HG02840 (cell line): ENCODE data around the gene POLR3G.

Experiments
- ATAC-seq: cut with Tn5 transposase; IDR thresholded peaks from one replicate; pipeline ENCODE4 v1.9.1; 2021; ENCODE audit warnings: mild to moderate bottlenecking, moderate library complexity, moderate number of reproducible peaks; ENCODE audit not compliant: unreplicated experiment, low FRiP score

The POLR3G gene

GRCh38 chr5:90495146-90495545 lies 20.5 kb downstream of the POLR3G start:
- no peak for ATAC-seq

DNA sequence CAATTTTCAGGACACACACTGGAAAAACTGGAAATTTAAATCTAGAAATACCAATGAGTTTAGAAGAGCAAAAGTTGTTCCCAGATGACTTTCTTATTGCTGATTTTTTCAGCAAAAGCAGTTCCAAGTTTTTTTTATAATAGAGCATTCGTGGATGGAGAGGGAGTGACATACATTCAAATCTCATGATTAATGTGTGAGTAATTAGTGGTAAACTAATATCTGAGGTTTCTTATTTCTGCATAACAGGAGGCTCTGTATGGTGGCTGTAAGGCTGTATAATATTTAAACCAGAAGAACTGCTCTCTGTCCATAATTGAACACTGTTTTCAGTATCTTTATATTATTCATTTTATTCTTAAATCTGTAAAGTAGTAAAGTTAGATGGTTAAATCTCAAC lies 28.9 kb downstream of the POLR3G start:
- ATAC-seq: no peak

GRCh38 chr5:90504743-90505142 lies 30.1 kb downstream of the POLR3G start:
- ATAC-seq: no peak

- ATAC-seq: no peak
Observed at GRCh38 chr5:90506221-90506620, 31.6 kb downstream of the POLR3G start.

- no peak for ATAC-seq
Observed at GRCh38 chr5:90510438-90510837, 35.8 kb downstream of the POLR3G start.

GRCh38 chr5:90514520-90514919 lies 39.9 kb downstream of the POLR3G start:
- ATAC-seq: no peak

DNA sequence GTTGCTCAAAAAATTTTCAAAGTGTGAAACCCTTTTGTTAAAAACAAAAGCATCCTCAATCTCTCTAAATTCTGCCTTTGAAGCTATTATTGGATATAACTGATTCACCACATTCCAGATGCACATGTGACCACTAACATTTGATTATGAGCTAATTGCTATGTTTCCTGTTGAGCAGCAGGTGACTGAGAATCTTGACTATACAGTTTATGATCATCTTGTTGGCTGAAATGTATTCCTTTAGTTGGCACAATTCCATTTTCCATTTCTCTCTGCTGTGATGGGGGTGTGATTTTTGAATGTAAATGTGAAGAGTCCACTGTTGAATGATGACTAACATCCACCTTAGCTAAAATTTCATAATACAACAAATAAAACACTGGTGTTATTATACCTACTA lies 44.0 kb downstream of the POLR3G start:
- no peak for ATAC-seq

GRCh38 chr5:90519081-90519480 lies 44.4 kb downstream of the POLR3G start:
- no peak for ATAC-seq

- peak; percentile 4 for ATAC-seq
Observed at GRCh38 chr5:90528601-90529193, 54.0 kb downstream of the POLR3G start.

GRCh38 chr5:90529194-90529938 lies 54.7 kb downstream of the POLR3G start, which contains the start of gene LYSMD3:
Gene LYSMD3, minus strand, starts transcription at chr5:90529584. Its CDS starts 4,295 bp downstream, at chr5:90525289.
- ATAC-seq: peak; percentile 93

DNA sequence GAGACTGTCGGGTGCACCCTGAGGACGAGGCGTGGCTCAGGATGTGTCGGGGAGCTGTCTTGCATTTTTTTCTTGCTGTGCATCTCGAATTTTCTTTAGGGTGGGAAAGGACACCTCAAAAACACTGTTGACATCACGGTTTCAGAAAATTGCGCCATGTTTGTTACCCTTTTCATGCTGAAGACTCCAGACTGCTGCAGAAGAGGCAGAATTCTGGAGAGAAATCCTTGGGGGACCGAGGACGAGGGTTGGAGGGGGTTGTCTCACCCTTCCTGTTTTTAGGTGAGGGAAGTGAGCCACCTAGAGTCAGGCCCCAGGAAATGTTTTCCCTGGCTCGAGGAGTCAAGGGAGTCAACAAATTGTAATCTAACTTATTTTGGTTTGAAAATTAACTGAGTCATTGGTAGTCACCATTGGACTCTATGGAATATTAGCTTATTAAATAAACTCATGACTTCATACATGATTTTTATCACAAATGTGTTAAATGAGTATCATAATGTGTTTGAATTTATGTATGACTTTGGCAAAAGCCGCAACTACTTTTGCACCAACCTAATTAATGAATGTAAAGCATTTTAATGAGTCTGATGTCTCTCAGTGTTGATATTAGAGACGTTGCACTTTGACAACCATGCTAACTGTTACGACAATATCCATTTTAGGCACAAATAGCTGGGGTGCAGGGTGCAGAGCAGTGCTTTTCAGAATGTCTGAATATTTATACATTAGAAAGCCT lies 55.4 kb downstream of the POLR3G start:
- ATAC-seq: peak; percentile 41

DNA sequence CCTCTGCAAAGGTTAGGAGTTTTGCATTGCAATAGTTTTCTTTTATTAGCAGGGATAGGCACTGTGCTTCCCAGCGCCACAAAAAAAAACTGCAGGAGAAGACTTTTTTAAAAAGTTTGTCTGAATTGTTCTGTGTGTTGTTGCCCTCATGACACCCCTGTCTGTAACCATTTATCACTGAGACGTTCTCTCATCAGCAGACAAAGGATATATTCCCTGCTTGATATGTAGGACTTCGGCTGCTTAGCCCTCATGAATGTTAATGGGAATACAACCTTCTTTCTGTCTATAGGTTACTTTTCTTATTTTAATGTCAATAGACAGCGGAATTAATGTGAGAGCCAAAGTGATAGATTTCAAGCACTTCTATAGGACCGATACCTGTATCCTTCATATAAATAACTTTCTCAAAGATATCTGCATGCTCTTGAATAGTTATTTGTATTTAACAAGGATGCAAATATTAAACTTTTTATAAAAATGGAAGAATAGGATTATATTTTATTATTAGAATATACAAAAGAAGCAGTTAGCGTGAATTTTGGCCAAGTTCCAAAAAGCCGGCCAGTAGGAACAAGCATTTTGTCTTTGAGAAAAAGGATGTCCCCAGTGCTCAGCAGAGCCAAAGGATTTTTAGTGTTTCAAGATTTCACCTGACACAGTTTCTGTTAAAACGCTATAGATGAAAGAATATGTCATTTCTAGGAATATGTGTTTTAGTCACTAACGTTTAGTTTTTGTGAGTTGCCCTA lies 56.2 kb downstream of the POLR3G start:
- ATAC-seq: no peak

DNA sequence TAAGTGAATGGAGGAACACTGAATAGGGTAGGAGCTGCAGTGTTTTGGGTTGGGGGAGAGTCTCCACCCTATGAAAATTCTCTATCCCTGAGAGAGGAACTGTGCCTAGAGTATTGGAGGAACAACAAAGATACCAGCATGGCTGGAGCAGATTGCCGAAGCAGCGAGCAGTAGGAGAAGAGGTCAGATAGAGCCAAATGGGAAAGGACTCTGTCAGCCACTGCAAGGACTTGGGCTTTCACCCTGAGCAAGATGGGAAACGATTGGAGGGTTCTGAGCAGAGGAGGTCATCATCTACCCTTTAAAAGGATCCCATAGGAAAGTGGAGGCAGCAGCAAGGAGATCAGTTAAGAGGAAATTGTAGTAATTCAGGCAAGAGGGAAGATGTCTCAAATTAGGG lies 59.1 kb downstream of the POLR3G start:
- no peak for ATAC-seq

DNA sequence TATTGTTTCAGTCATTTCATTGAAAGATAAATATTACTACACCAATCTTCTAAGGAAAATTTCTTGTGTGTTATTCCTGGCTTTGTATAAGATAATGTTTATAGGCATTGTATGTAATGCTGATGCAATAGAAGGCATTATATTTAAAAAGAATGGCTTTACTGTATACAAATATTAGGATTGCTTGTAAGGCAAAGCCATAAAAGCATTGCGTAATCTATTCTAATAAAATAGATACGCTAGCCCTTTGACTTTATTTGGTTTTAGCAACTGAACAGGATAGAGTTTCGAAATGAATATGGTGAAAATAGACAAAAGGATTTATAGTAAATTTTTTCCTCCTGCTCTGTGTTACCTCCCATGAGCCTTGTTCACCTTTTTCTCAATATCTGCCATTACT lies 60.3 kb downstream of the POLR3G start:
- ATAC-seq: no peak

- no peak for ATAC-seq
Observed at GRCh38 chr5:90542827-90543519, 68.3 kb downstream of the POLR3G start.

DNA sequence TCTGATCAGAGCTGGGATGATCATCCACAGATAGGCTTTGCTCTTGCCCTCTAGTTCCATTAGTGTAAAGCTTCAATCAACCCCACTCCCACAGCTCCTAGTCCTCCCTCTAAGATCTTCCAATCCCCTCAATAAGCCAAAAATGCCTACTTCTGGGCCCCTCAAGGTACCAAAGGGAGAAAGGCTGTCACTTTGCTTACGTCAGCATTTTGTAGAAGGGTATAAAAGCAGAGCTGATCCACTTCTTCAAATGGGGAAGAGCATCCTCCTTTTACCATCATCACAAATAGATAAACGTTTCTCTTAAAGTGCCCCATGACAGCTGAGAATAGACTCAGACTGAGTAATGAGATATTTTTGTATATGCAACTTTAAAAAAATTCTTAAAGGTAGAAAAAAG lies 70.8 kb downstream of the POLR3G start:
- no peak for ATAC-seq

- ATAC-seq: no peak
Observed at GRCh38 chr5:90546216-90546837, 71.7 kb downstream of the POLR3G start.

DNA sequence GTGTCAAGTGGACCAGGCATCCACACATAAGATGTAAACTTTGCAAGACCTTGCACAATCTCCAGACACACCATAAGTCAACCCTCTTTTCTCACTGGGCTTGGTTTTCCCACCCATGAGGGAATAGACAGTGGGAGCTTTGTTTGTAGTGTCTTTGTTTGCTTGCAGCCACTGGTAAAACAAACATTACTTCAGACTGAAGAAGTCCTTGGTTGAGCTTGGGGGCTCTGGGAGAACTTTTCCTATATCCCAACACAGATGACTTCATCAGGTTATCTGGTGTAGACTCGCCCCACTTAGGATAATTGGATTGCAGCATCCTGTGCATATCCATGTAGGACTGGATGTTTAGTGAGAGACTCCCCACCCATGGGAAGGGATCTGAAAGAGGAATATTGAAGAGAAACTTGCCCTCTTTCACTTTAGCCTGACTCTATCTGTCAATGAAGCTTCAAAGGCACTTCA lies 72.4 kb downstream of the POLR3G start:
- ATAC-seq: no peak

DNA sequence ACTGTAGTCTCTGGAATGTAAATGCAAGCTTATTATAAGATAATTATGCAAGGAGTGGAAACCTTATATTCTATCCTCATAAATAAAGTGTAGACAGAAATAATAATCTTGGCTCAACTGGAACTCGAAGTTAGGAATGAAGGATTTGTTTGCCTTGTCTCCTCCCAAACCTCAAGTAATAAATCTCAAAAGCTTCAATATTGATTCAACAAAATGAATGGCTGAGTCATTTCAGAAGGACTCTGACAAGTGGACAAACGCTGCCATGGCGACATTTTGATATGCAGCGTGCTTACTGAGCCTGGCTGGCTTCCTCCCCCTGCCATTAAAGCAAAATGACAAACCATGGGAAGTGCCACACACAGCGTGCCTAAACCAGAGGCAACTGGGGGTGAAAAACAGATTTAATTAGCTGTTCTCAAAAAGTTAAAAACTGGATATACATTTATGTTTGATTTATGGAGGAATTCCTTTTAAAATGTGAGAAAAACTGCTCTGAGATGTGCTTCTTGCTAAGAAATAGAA lies 73.5 kb downstream of the POLR3G start:
- ATAC-seq: no peak
